MCF 10A (cell line): Measurements from ENCODE around the gene SLC16A4. TPM values are rescaled to one million over a fixed set of nuclear protein-coding genes. Genes with fewer than 3 reads are reported as not detected.
A peak's percentile ranks its signal among the peaks of the same experiment; 100 is the strongest.

Experiments
- BruUV-seq: library from RNA; stranded (reverse); fragments of 400-500 nt; replicated peaks from 2 replicates; lab custom pipeline; 2021; lab: Mats Ljungman, UMichigan
- CTCF ChIA-PET: fragments of 300-600 bp; sonication (Branson Sonifier 250); formaldehyde crosslinking; extraction: SDS; loops from one replicate; lab custom pipeline; 2021; ENCODE audit warnings: antibody characterized with exemption, inconsistent platforms; lab: Yijun Ruan, JAX
- POLR2A ChIA-PET: fragments of 300-600, 350-650 bp; sonication (Branson Sonifier 250); formaldehyde crosslinking; extraction: SDS; loops from one replicate; lab custom pipeline; 2020; ENCODE audit warnings: antibody characterized with exemption, inconsistent platforms; lab: Yijun Ruan, JAX
- DNase-seq: peaks from one replicate; pipeline ENCODE4 v3.0.0-alpha.2; 2018; ENCODE audit not compliant: unreplicated experiment
- H3K27ac Mint-ChIP-seq: one replicate; pipeline ENCODE4 v1.8.0; 2022; ENCODE audit warnings: mild to moderate bottlenecking, low read depth, mixed read lengths; ENCODE audit not compliant: unreplicated experiment
- H3K27me3 Mint-ChIP-seq: one replicate; pipeline ENCODE4 v1.8.0; 2022; ENCODE audit warnings: mixed read lengths; ENCODE audit not compliant: insufficient read depth, unreplicated experiment
- H3K36me3 Mint-ChIP-seq: one replicate; pipeline ENCODE4 v1.8.0; 2022; ENCODE audit warnings: mild to moderate bottlenecking, moderate library complexity, mixed read lengths; ENCODE audit not compliant: insufficient read depth, unreplicated experiment
- H3K4me1 Mint-ChIP-seq: one replicate; pipeline ENCODE4 v1.8.0; 2022; ENCODE audit warnings: mixed read lengths; ENCODE audit not compliant: insufficient read depth, unreplicated experiment
- H3K4me3 Mint-ChIP-seq: one replicate; pipeline ENCODE4 v1.8.0; 2022; ENCODE audit warnings: mild to moderate bottlenecking, moderate library complexity, mixed read lengths; ENCODE audit not compliant: unreplicated experiment
- H3K9me3 Mint-ChIP-seq: one replicate; pipeline ENCODE4 v1.8.0; 2022; ENCODE audit warnings: mixed read lengths; ENCODE audit not compliant: unreplicated experiment
- CTCF ChIP-seq: fragments of 200-600 bp; IDR thresholded peaks from one replicate; pipeline ENCODE4 v1.8.0; 2022; ENCODE audit warnings: antibody characterized with exemption, mild to moderate bottlenecking; ENCODE audit not compliant: unreplicated experiment
- intact Hi-C: fragments of 100-400 bp; cut with micrococcal nuclease; formaldehyde crosslinking; loops from 2 replicates; pipeline ENCODE4 v1.14.1; 2022
- total RNA-seq: library from RNA; stranded (reverse); gene quantifications from 2 replicates; pipeline ENCODE4 v1.2.3, GENCODE V29; 2022

Gene SLC16A4
- total RNA-seq, 1 experiment from 2014 or later, result 9.8 TPM

- DNase-seq, result no peak
- Mint-ChIP-seq H3K4me3 (no peak overlapping the region), H3K4me1 (peaks cover 35% of the 10 kb centered on the region), H3K9me3 (no peaks in the 10 kb centered on the region), H3K27me3 (no peaks in the 10 kb centered on the region), H3K27ac (peak overlapping the region; percentile 75), H3K36me3 (peaks cover 54% of the 10 kb centered on the region)
- intact Hi-C loops, result loop anchor here (5.0 kb wide), 1 partner anchor 57 kb away; the partner anchor contains the start of gene RBM15
- ChIA-PET CTCF (interaction anchor here (0.6 to 2.4 kb wide), 3 partner anchors 66 to 255 kb away, joined by 3 to 12 read pairs (median 5); no protein-coding TSS in a partner anchor), POLR2A (interaction anchor here (0.6 to 5.6 kb wide), 5 partner anchors 12 to 1503 kb away, joined by 3 to 58 read pairs (median 6); partner anchors contain the start of gene RBM15)
- BruUV-seq, result no TSS peak
- TF ChIP-seq CTCF, result no peak
Observed at GRCh38 chr1:110394493-110394820, 3.6 kb upstream of the SLC16A4 start.

GRCh38 chr1:110393691-110394492 lies 3.1 kb upstream of the SLC16A4 start:
- Mint-ChIP-seq H3K9me3 (no peaks in the 10 kb centered on the region), H3K4me3 (no peak overlapping the region), H3K27me3 (no peaks in the 10 kb centered on the region), H3K27ac (peak overlapping the region; percentile 75), H3K4me1 (peaks cover 35% of the 10 kb centered on the region), H3K36me3 (peaks cover 49% of the 10 kb centered on the region)
- POLR2A ChIA-PET, result interaction anchor here (0.6 to 5.6 kb wide), 6 partner anchors 12 to 1502 kb away, joined by 3 to 58 read pairs (median 5); partner anchors contain the start of gene RBM15
- no TSS peak for BruUV-seq
- DNase-seq, result peak; percentile 59
- TF ChIP-seq CTCF, result no peak
- intact Hi-C loops, result loop anchor here (5.0 kb wide), 1 partner anchor 57 kb away; the partner anchor contains the start of gene RBM15
- CTCF ChIA-PET, result interaction anchor here (0.6 to 2.4 kb wide), 6 partner anchors 11 to 254 kb away, joined by 3 to 12 read pairs (median 4); no protein-coding TSS in a partner anchor

- peaks cover 35% of the 10 kb centered on the region for H3K4me1 Mint-ChIP-seq
- intact Hi-C loops, result loop anchor here (5.0 kb wide), 1 partner anchor 56 kb away; the partner anchor contains the start of gene RBM15
- DNase-seq, result no peak
- ChIA-PET CTCF (interaction anchor here (0.9 to 2.4 kb wide), 5 partner anchors 11 to 197 kb away, joined by 3 to 12 read pairs (median 4); no protein-coding TSS in a partner anchor), POLR2A (interaction anchor here (0.7 to 5.6 kb wide), 6 partner anchors 13 to 54 kb away, joined by 3 to 58 read pairs (median 5); partner anchors contain the start of gene RBM15)
- H3K36me3 Mint-ChIP-seq, result peaks cover 45% of the 10 kb centered on the region
- no peak for TF ChIP-seq CTCF
- H3K4me3 Mint-ChIP-seq, result no peak overlapping the region
- H3K9me3 Mint-ChIP-seq, result no peaks in the 10 kb centered on the region
- no TSS peak for BruUV-seq
- H3K27me3 Mint-ChIP-seq, result no peaks in the 10 kb centered on the region
- peak overlapping the region; percentile 75 for H3K27ac Mint-ChIP-seq
Observed at GRCh38 chr1:110393286-110393685, 2.5 kb upstream of the SLC16A4 start.

GRCh38 chr1:110390096-110390495 lies 730 bp downstream of the SLC16A4 start:
- H3K27me3 Mint-ChIP-seq, result no peaks in the 10 kb centered on the region
- peak overlapping the region; percentile 57 for H3K27ac Mint-ChIP-seq
- no peaks in the 10 kb centered on the region for H3K9me3 Mint-ChIP-seq
- BruUV-seq, result no TSS peak
- POLR2A ChIA-PET, result interaction anchor here (1.0 to 5.6 kb wide), 8 partner anchors 14 to 53 kb away, joined by 3 to 58 read pairs (median 4); partner anchors contain the start of genes LAMTOR5 and RBM15
- H3K4me1 Mint-ChIP-seq, result peaks cover 35% of the 10 kb centered on the region
- peak overlapping the region; percentile 66 for H3K4me3 Mint-ChIP-seq
- H3K36me3 Mint-ChIP-seq, result peaks cover 16% of the 10 kb centered on the region
- TF ChIP-seq CTCF, result no peak
- intact Hi-C loops, result loop anchor here (5.0 kb wide), 1 partner anchor 53 kb away; the partner anchor contains the start of gene RBM15
- CTCF ChIA-PET, result interaction anchor here (0.6 to 1.6 kb wide), 5 partner anchors 8 to 84 kb away, joined by 3 to 6 read pairs (median 4); no protein-coding TSS in a partner anchor
- peak; percentile 63 for DNase-seq
